K562 (cell line): ENCODE data around the gene OTOGL. TPM values are rescaled to one million over a fixed set of nuclear protein-coding genes. Genes with fewer than 3 reads are reported as not detected.

Experiments
- ATAC-seq: fragments of 200-7000 bp; cut with Tn5 transposase; 3 replicates; pipeline ENCODE4 v1.9.1; 2020; ENCODE audit warnings: moderate library complexity
- BruUV-seq: library from RNA; stranded (reverse); fragments of 400-500 nt; replicated peaks from 2 replicates; lab custom pipeline; 2021; lab: Mats Ljungman, UMichigan
- CTCF ChIA-PET: fragments of 300-600 bp; formaldehyde crosslinking; extraction: SDS; loops from one replicate; lab custom pipeline; 2021; ENCODE audit warnings: low intra/inter-chr PET ratio; lab: Yijun Ruan, JAX
- POLR2A ChIA-PET: fragments of 300-600, 350-650 bp; sonication (Branson Sonifier 250); formaldehyde crosslinking; extraction: SDS; loops from one replicate; lab custom pipeline; 2021; ENCODE audit warnings: antibody characterized with exemption, inconsistent platforms; lab: Yijun Ruan, JAX
- DNase-seq, 4 experiments: peaks; one replicate each; pipeline versions ENCODE4 v3.0.0 to v3.0.0-alpha.2; 2011 to 2018; ENCODE audit warnings: low spot score in 3 of 4, mixed read lengths in 3 of 4; ENCODE audit errors: extremely low read depth in 1 of 4
- FAIRE-seq: peaks from 2 replicates; lab custom pipeline; 2011; peaks lifted over from hg19 to GRCh38; lab: Jason Lieb, UNC
- H2AFZ ChIP-seq: 2 replicates; pipeline ENCODE4 v1.6.0; 2011; ENCODE audit warnings: low read depth, low read length, control low read depth, inconsistent platforms
- H3K27ac ChIP-seq: fragments of 200-600 bp; 3 replicates; pipeline ENCODE4 v1.8.0; 2011; ENCODE audit warnings: low read depth, mild to moderate bottlenecking, control low read depth, inconsistent platforms, low read length, moderate library complexity, mixed read lengths; ENCODE audit errors: extremely low read depth
- H3K27me3 ChIP-seq, 2 experiments: fragments of 300-600 bp in 1 of 2; 2 replicates in 1 of 2; 3 replicates in 1 of 2; pipeline versions ENCODE4 v1.6.0 to v1.8.0; 2011; ENCODE audit warnings: inconsistent platforms in 2 of 2, low read length in 2 of 2, mild to moderate bottlenecking in 1 of 2, mixed read lengths in 1 of 2, moderate library complexity in 1 of 2; ENCODE audit not compliant: control insufficient read depth in 2 of 2, insufficient read depth in 2 of 2
- H3K36me3 ChIP-seq: fragments of 300-600 bp; 3 replicates; pipeline ENCODE4 v1.8.0; 2011; ENCODE audit warnings: mild to moderate bottlenecking, low read length, inconsistent platforms; ENCODE audit not compliant: control insufficient read depth, insufficient read depth
- H3K4me1 ChIP-seq, 2 experiments: fragments of 200-600 bp in 1 of 2; replicated peaks in 1 of 2; 2 replicates in 1 of 2; 3 replicates in 1 of 2; pipeline versions ENCODE4 v1.5.1 to v1.8.0; 2011; ENCODE audit warnings: inconsistent platforms in 2 of 2, low read length in 2 of 2, mild to moderate bottlenecking in 1 of 2, mixed read lengths in 1 of 2, moderate library complexity in 1 of 2; ENCODE audit not compliant: control insufficient read depth in 2 of 2, insufficient read depth in 2 of 2
- H3K4me2 ChIP-seq: 2 replicates; pipeline ENCODE4 v1.6.1; 2011; ENCODE audit warnings: low read length, control low read depth, inconsistent platforms, mixed read lengths; ENCODE audit not compliant: insufficient read depth
- H3K4me3 ChIP-seq: fragments of 200-600 bp; sonication (generic), shearing (Covaris generic); 2 replicates; pipeline ENCODE4 v1.5.1; 2016; ENCODE audit warnings: control low read depth, inconsistent platforms
- H3K79me2 ChIP-seq: fragments of 200-600 bp; 3 replicates; pipeline ENCODE4 v1.8.0; 2011; ENCODE audit warnings: low read length, inconsistent platforms; ENCODE audit not compliant: control insufficient read depth, insufficient read depth
- H3K9ac ChIP-seq, 2 experiments: 2 replicates each; pipeline versions ENCODE4 v1.6.0 to v1.6.1; 2011; ENCODE audit warnings: low read depth in 2 of 2, low read length in 2 of 2, control low read depth in 1 of 2, inconsistent platforms in 1 of 2, mild to moderate bottlenecking in 1 of 2, mixed read lengths in 1 of 2; ENCODE audit not compliant: insufficient read depth in 1 of 2
- H3K9me1 ChIP-seq: one replicate; pipeline ENCODE4 v1.6.0; 2011; ENCODE audit warnings: inconsistent platforms, mild to moderate bottlenecking, low read length, moderate library complexity; ENCODE audit not compliant: control insufficient read depth, insufficient read depth
- H3K9me3 ChIP-seq: replicated peaks from 2 replicates; pipeline ENCODE4 v1.5.1; 2011; ENCODE audit warnings: low read depth, low read length, inconsistent platforms; ENCODE audit not compliant: control insufficient read depth, insufficient read depth
- H4K20me1 ChIP-seq: replicated peaks from 2 replicates; pipeline ENCODE4 v1.6.1; 2011; ENCODE audit warnings: low read length, inconsistent platforms, mixed read lengths; ENCODE audit not compliant: control insufficient read depth, insufficient read depth
- ERF ChIP-seq: fragments of 450-650 bp; formaldehyde crosslinking; IDR thresholded peaks from 2 replicates; pipeline ENCODE4 v1.4.0; 2020; ENCODE audit warnings: mild to moderate bottlenecking, mixed read lengths
- NFIC ChIP-seq: fragments of 450-650 bp; IDR thresholded peaks from 2 replicates; pipeline ENCODE4 v1.6.1; 2017; ENCODE audit warnings: mild to moderate bottlenecking, inconsistent platforms
- NKRF ChIP-seq: fragments of 450-650 bp; IDR thresholded peaks from 2 replicates; pipeline ENCODE4 v1.6.1; 2016; ENCODE audit warnings: borderline replicate concordance
- TBP ChIP-seq: optimal IDR thresholded peaks from 2 replicates; pipeline ENCODE3; 2011; ENCODE audit warnings: low read depth, low read length, improper control_type of control experiment
- TCF3 ChIP-seq: sonication (generic); formaldehyde crosslinking; IDR thresholded peaks from 2 replicates; pipeline ENCODE4 v1.4.0; 2020; ENCODE audit warnings: mild to moderate bottlenecking, missing genetic modification reagents
- TOE1 ChIP-seq, 2 experiments: fragments of 450-650 bp in 1 of 2; sonication (generic) in 1 of 2; formaldehyde crosslinking in 1 of 2; IDR thresholded peaks; 2 replicates each; pipeline versions ENCODE4 v1.7.1 to v1.8.0; 2016 to 2022; ENCODE audit warnings: borderline replicate concordance in 2 of 2, mild to moderate bottlenecking in 2 of 2, antibody characterized with exemption in 1 of 2, inconsistent platforms in 1 of 2, low read depth in 1 of 2, missing genetic modification reagents in 1 of 2, moderate library complexity in 1 of 2
- ZBTB8A ChIP-seq: fragments of 450-650 bp; IDR thresholded peaks from 2 replicates; pipeline ENCODE4 v1.6.1; 2018; ENCODE audit warnings: mild to moderate bottlenecking, moderate library complexity; ENCODE audit not compliant: partially characterized antibody
- ZNF354B ChIP-seq: fragments of 250-450 bp; sonication (Bioruptor Pico); IDR thresholded peaks from 2 replicates; pipeline ENCODE4 v1.4.0; 2020
- ZNF408 ChIP-seq: fragments of 250-450 bp; sonication (Bioruptor Pico); IDR thresholded peaks from 2 replicates; pipeline ENCODE4 v1.4.0; 2020; ENCODE audit warnings: low read depth, mild to moderate bottlenecking, moderate library complexity
- WGBS: fragments of 100-300 bp; shearing (Covaris generic); methylation state at CpG from one replicate; pipeline ENCODE4 v1.1.6; 2016; ENCODE audit warnings: low coverage, mixed read lengths; ENCODE audit not compliant: insufficient coverage; ENCODE audit errors: missing lambda C conversion rate; 5-methylcytosine and 5-hydroxymethylcytosine counted together
- in situ Hi-C: fragments of 300-500 bp; cut with MboI; formaldehyde crosslinking; loops from 4 replicates; pipeline ENCODE4 v1.15.0; 2018; ENCODE audit warnings: inconsistent platforms, mixed read lengths
- intact Hi-C: fragments of 100-400 bp; cut with micrococcal nuclease; formaldehyde crosslinking; loops from 2 replicates; pipeline ENCODE4 v1.14.2; 2022
- polyA plus RNA-seq, 8 experiments: library from polyadenylated mRNA; depleted of rRNA in 4 of 8; stranded (reverse) in 5 of 8; unstranded in 3 of 8; fragments of >200 nt; fragmentation: Nextera tagmentation in 2 of 8; fragmentation: Illumina TruSeq in 1 of 8; extraction: Ambion mirVana in 2 of 8; extraction: Trizol in 1 of 8; gene quantifications; 2 replicates each; pipeline versions ENCODE4 v1.2.1 to v1.2.3, GENCODE V29; 2011 to 2014; ENCODE audit warnings: inconsistent platforms in 1 of 8, missing spikeins in 1 of 8
- total RNA-seq, 7 experiments: library from RNA; depleted of rRNA in 6 of 7; stranded (reverse); fragments of >200 nt in 6 of 7; fragmentation: Illumina TruSeq in 2 of 7; extraction: Trizol in 2 of 7; gene quantifications; 2 replicates each; pipeline versions ENCODE4 v1.2.1 to v1.2.3, GENCODE V29; 2011 to 2021; ENCODE audit warnings: low replicate concordance in 1 of 7

The OTOGL gene
- total and polyA plus RNA-seq, 9 of the 15 experiments (the other 6 are each of a cell fraction or from before 2014, with no cell fraction given), result 0.02 to 0.03 TPM; not detected in 7

- TF ChIP-seq ZBTB8A (no peak), TOE1 (IDR thresholded peaks at IDR 0.05; ENCODE audit: borderline replicate concordance) (no peak), TOE1 (CRISPR knock-in tag; IDR thresholded peaks at IDR 0.05; ENCODE audit: borderline replicate concordance, low read depth) (no peak), NFIC (no peak), TCF3 (no peak), ZNF354B (CRISPR knock-in tag) (no peak), NKRF (no peak)
- TF ChIP-seq, all 486 proteins: peak for 0
Observed at GRCh38 chr12:80053051-80053790, 46.1 kb upstream of the OTOGL start (continued).

- in situ Hi-C loops, result no loop called here
- Histone ChIP-seq H3K9me1 (no peaks in the 10 kb centered on the region), H3K79me2 (no peaks in the 10 kb centered on the region), H3K27me3 (no peaks in the 10 kb centered on the region)
- TF ChIP-seq TBP (no peak), ZNF408 (CRISPR knock-in tag) (no peak), ERF (CRISPR knock-in tag) (no peak)
- TF ChIP-seq, all 486 proteins: peak for 0
- Histone ChIP-seq H3K9me3 (no peaks in the 10 kb centered on the region), H3K27ac (no peak overlapping the region), H3K4me2 (no peak overlapping the region), H3K9ac (no peak overlapping the region), H4K20me1 (no peaks in the 10 kb centered on the region), H2AFZ (no peak overlapping the region), H3K4me3 (no peak overlapping the region), H3K36me3 (no peaks in the 10 kb centered on the region), H3K4me1 (no peaks in the 10 kb centered on the region)
- WGBS, result 1% methylated on average over 4 of the region's 4 CpGs
- no peak for ATAC-seq
- DNase-seq, result no peak
- CTCF ChIA-PET, result no interaction called here
- intact Hi-C loops, result no loop called here
- no peak for FAIRE-seq
- POLR2A ChIA-PET, result no interaction called here
- no TSS peak for BruUV-seq
Observed at GRCh38 chr12:80056232-80056631, 43.1 kb upstream of the OTOGL start.
